ENCODE data around the gene PYGO2. TPM values are rescaled to one million over a fixed set of nuclear protein-coding genes. Genes with fewer than 3 reads are reported as not detected.

PYGO2 gene
- total RNA-seq, 1 experiment from 2014 or later = 37.3 TPM

GRCh38 chr1:155006601-155007101, 45.1 kb upstream of the PYGO2 start:
- Histone ChIP-seq H3K4me1 (ENCODE audit: low read length) (peaks cover 73% of the 10 kb centered on the region), H3K27ac (ENCODE audit: low read length) (peak overlapping the region; percentile 96), H4K20me1 (ENCODE audit: insufficient read depth, low read depth, low read length) (no peaks in the 10 kb centered on the region), H3K4me3 (ENCODE audit: low read length) (no peak overlapping the region), H3K79me2 (ENCODE audit: low read length) (peaks cover 34% of the 10 kb centered on the region), H3K36me3 (ENCODE audit: insufficient read depth, low read length) (no peaks in the 10 kb centered on the region), H3K9me2 (replicated peaks; ENCODE audit: insufficient read depth, low read length) (no peaks in the 10 kb centered on the region), H2AFZ (ENCODE audit: low read length) (no peak overlapping the region), H3K9me3 (ENCODE audit: low read length) (no peaks in the 10 kb centered on the region), H3K4me2 (ENCODE audit: low read depth, low read length, poor library complexity, severe bottlenecking) (peak overlapping the region; percentile 97), H3K9ac (ENCODE audit: low read length) (peak overlapping the region; percentile 93; the same call in 1 of the 2 replicates), H3K27me3 (ENCODE audit: low read length) (no peaks in the 10 kb centered on the region)
- DNase-seq = peak; percentile 78

GRCh38 chr1:155005076-155006011, 43.8 kb upstream of the PYGO2 start:
- Histone ChIP-seq H3K4me1 (ENCODE audit: low read length) (peaks cover 66% of the 10 kb centered on the region), H3K79me2 (ENCODE audit: low read length) (peaks cover 34% of the 10 kb centered on the region), H3K9me3 (ENCODE audit: low read length) (no peaks in the 10 kb centered on the region), H2AFZ (ENCODE audit: low read length) (no peak overlapping the region), H3K4me3 (ENCODE audit: low read length) (peak overlapping the region; percentile 87; the same call in 1 of the 2 replicates), H3K27ac (ENCODE audit: low read length) (peak overlapping the region; percentile 96), H3K9me2 (replicated peaks; ENCODE audit: insufficient read depth, low read length) (no peaks in the 10 kb centered on the region), H3K27me3 (ENCODE audit: low read length) (no peaks in the 10 kb centered on the region), H4K20me1 (ENCODE audit: insufficient read depth, low read depth, low read length) (no peaks in the 10 kb centered on the region), H3K9ac (ENCODE audit: low read length) (peak overlapping the region; percentile 93), H3K36me3 (ENCODE audit: insufficient read depth, low read length) (no peaks in the 10 kb centered on the region), H3K4me2 (ENCODE audit: low read depth, low read length, poor library complexity, severe bottlenecking) (peak overlapping the region; percentile 97)
- peak; percentile 69 for DNase-seq

- peak overlapping the region; percentile 93 for H3K9ac ChIP-seq (ENCODE audit: low read length)
- no peaks in the 10 kb centered on the region for H3K9me3 ChIP-seq (ENCODE audit: low read length)
- 0 out of 2 replicates have a peak overlapping the region, but pooled peaks have one; percentile 59 for H2AFZ ChIP-seq (ENCODE audit: low read length)
- peaks cover 66% of the 10 kb centered on the region for H3K4me1 ChIP-seq (ENCODE audit: low read length)
- no peaks in the 10 kb centered on the region for H3K36me3 ChIP-seq (ENCODE audit: insufficient read depth, low read length)
- peak overlapping the region; percentile 87 for H3K4me3 ChIP-seq (ENCODE audit: low read length)
- peak overlapping the region; percentile 97 for H3K4me2 ChIP-seq (ENCODE audit: low read depth, low read length, poor library complexity, severe bottlenecking)
- H3K27ac ChIP-seq (ENCODE audit: low read length) = peak overlapping the region; percentile 96
- no peaks in the 10 kb centered on the region for H3K27me3 ChIP-seq (ENCODE audit: low read length)
- H3K79me2 ChIP-seq (ENCODE audit: low read length) = peaks cover 34% of the 10 kb centered on the region
- H4K20me1 ChIP-seq (ENCODE audit: insufficient read depth, low read depth, low read length) = no peaks in the 10 kb centered on the region
- H3K9me2 ChIP-seq (replicated peaks; ENCODE audit: insufficient read depth, low read length) = no peaks in the 10 kb centered on the region
- DNase-seq = peak; percentile 59
Measured at GRCh38 chr1:155004352-155005075, 42.9 kb upstream of the PYGO2 start.

- peak; percentile 81 for DNase-seq
- H4K20me1 ChIP-seq (ENCODE audit: insufficient read depth, low read depth, low read length) = no peaks in the 10 kb centered on the region
- H3K4me2 ChIP-seq (ENCODE audit: low read depth, low read length, poor library complexity, severe bottlenecking) = peak overlapping the region; percentile 97
- no peaks in the 10 kb centered on the region for H3K36me3 ChIP-seq (ENCODE audit: insufficient read depth, low read length)
- peak overlapping the region; percentile 93 for H3K9ac ChIP-seq (ENCODE audit: low read length)
- no peaks in the 10 kb centered on the region for H3K9me3 ChIP-seq (ENCODE audit: low read length)
- no peaks in the 10 kb centered on the region for H3K27me3 ChIP-seq (ENCODE audit: low read length)
- peak overlapping the region; percentile 87 for H3K4me3 ChIP-seq (ENCODE audit: low read length)
- peaks cover 34% of the 10 kb centered on the region for H3K79me2 ChIP-seq (ENCODE audit: low read length)
- H2AFZ ChIP-seq (ENCODE audit: low read length) = 0 out of 2 replicates have a peak overlapping the region, but pooled peaks have one; percentile 59
- no peaks in the 10 kb centered on the region for H3K9me2 ChIP-seq (replicated peaks; ENCODE audit: insufficient read depth, low read length)
- peak overlapping the region; percentile 96 for H3K27ac ChIP-seq (ENCODE audit: low read length)
- H3K4me1 ChIP-seq (ENCODE audit: low read length) = peaks cover 71% of the 10 kb centered on the region
Measured at GRCh38 chr1:155003766-155004351, 42.3 kb upstream of the PYGO2 start.

- H3K27ac ChIP-seq (ENCODE audit: low read length) = peak overlapping the region; percentile 96
- DNase-seq = peak; percentile 69
- no peaks in the 10 kb centered on the region for H3K27me3 ChIP-seq (ENCODE audit: low read length)
- H3K4me2 ChIP-seq (ENCODE audit: low read depth, low read length, poor library complexity, severe bottlenecking) = peak overlapping the region; percentile 97
- H3K36me3 ChIP-seq (ENCODE audit: insufficient read depth, low read length) = no peaks in the 10 kb centered on the region
- no peak overlapping the region for H2AFZ ChIP-seq (ENCODE audit: low read length)
- no peaks in the 10 kb centered on the region for H4K20me1 ChIP-seq (ENCODE audit: insufficient read depth, low read depth, low read length)
- H3K4me1 ChIP-seq (ENCODE audit: low read length) = peaks cover 69% of the 10 kb centered on the region
- peak overlapping the region; percentile 93 for H3K9ac ChIP-seq (ENCODE audit: low read length)
- H3K79me2 ChIP-seq (ENCODE audit: low read length) = peaks cover 31% of the 10 kb centered on the region
- H3K9me2 ChIP-seq (replicated peaks; ENCODE audit: insufficient read depth, low read length) = no peaks in the 10 kb centered on the region
- no peaks in the 10 kb centered on the region for H3K9me3 ChIP-seq (ENCODE audit: low read length)
- peak overlapping the region; percentile 87 for H3K4me3 ChIP-seq (ENCODE audit: low read length)
Measured at GRCh38 chr1:155003227-155003765, 41.7 kb upstream of the PYGO2 start.

- H4K20me1 ChIP-seq (ENCODE audit: insufficient read depth, low read depth, low read length) = no peaks in the 10 kb centered on the region
- peaks cover 68% of the 10 kb centered on the region for H3K4me1 ChIP-seq (ENCODE audit: low read length)
- H3K27me3 ChIP-seq (ENCODE audit: low read length) = no peaks in the 10 kb centered on the region
- H2AFZ ChIP-seq (ENCODE audit: low read length) = no peak within 1 kb of the TSS
- peak; percentile 66 for DNase-seq
- peak within 1 kb of the TSS; percentile 96 for H3K27ac ChIP-seq (ENCODE audit: low read length)
- no peaks in the 10 kb centered on the region for H3K9me2 ChIP-seq (replicated peaks; ENCODE audit: insufficient read depth, low read length)
- H3K9me3 ChIP-seq (ENCODE audit: low read length) = no peaks in the 10 kb centered on the region
- H3K9ac ChIP-seq (ENCODE audit: low read length) = peak within 1 kb of the TSS; percentile 93
- peak within 1 kb of the TSS; percentile 87 for H3K4me3 ChIP-seq (ENCODE audit: low read length)
- H3K4me2 ChIP-seq (ENCODE audit: low read depth, low read length, poor library complexity, severe bottlenecking) = peak within 1 kb of the TSS; percentile 97
- H3K79me2 ChIP-seq (ENCODE audit: low read length) = peaks cover 28% of the 10 kb centered on the region
- no peaks in the 10 kb centered on the region for H3K36me3 ChIP-seq (ENCODE audit: insufficient read depth, low read length)
Measured at GRCh38 chr1:155002464-155003226, 41.1 kb upstream of the PYGO2 start, which contains the start of gene ZBTB7B. ZBTB7B (plus strand) TSS chr1:155002802; CDS start chr1:155014661, 11,859 bp downstream.

Data from Karpas-422 (cell line).